AG04450 (cell line): Measurements from ENCODE around the gene CSTF1. TPM values are rescaled to one million over a fixed set of nuclear protein-coding genes. Genes with fewer than 3 reads are reported as not detected.

ENCODE experiments used
- CTCF ChIA-PET: fragments of 300-600, 350-600 bp; formaldehyde crosslinking; extraction: SDS; loops from one replicate; lab custom pipeline; 2022; ENCODE audit warnings: antibody characterized with exemption, inconsistent platforms; lab: Charles Lee
- POLR2A ChIA-PET: fragments of 350-600 bp; formaldehyde crosslinking; extraction: SDS; loops from one replicate; lab custom pipeline; 2021; ENCODE audit warnings: antibody characterized with exemption, inconsistent platforms; lab: Yijun Ruan, JAX
- DNase-seq: peaks from one replicate; pipeline ENCODE4 v3.0.0-alpha.2; 2011; ENCODE audit warnings: low read depth, low spot score
- H3K27ac ChIP-seq: one replicate; pipeline ENCODE4 v1.5.1; 2012; ENCODE audit warnings: low read depth, low read length, control low read depth
- H3K27me3 ChIP-seq: one replicate; pipeline ENCODE4 v1.6.0; 2012; ENCODE audit warnings: low read length; ENCODE audit not compliant: control insufficient read depth, insufficient read depth
- H3K4me3 ChIP-seq: 2 replicates; pipeline ENCODE4 v1.5.1; 2011; ENCODE audit warnings: mild to moderate bottlenecking, low read depth, low read length, control low read depth
- H3K9me3 ChIP-seq: 2 replicates; pipeline ENCODE4 v1.5.1; 2012; ENCODE audit warnings: low read length; ENCODE audit not compliant: control insufficient read depth, insufficient read depth
- polyA plus RNA-seq: library from polyadenylated mRNA; depleted of rRNA; stranded (reverse); fragments of >200 nt; gene quantifications from 2 replicates; pipeline ENCODE4 v1.2.3, GENCODE V29; 2011
- TF ChIP-seq, protein P1 (sequence below): IDR thresholded peaks from 2 replicates; pipeline ENCODE4 v1.5.1; 2011; ENCODE audit warnings: low read depth, low read length, control low read depth, inconsistent platforms

The CSTF1 gene
- polyA plus RNA-seq, 1 experiment = 74.4 TPM

DNA sequence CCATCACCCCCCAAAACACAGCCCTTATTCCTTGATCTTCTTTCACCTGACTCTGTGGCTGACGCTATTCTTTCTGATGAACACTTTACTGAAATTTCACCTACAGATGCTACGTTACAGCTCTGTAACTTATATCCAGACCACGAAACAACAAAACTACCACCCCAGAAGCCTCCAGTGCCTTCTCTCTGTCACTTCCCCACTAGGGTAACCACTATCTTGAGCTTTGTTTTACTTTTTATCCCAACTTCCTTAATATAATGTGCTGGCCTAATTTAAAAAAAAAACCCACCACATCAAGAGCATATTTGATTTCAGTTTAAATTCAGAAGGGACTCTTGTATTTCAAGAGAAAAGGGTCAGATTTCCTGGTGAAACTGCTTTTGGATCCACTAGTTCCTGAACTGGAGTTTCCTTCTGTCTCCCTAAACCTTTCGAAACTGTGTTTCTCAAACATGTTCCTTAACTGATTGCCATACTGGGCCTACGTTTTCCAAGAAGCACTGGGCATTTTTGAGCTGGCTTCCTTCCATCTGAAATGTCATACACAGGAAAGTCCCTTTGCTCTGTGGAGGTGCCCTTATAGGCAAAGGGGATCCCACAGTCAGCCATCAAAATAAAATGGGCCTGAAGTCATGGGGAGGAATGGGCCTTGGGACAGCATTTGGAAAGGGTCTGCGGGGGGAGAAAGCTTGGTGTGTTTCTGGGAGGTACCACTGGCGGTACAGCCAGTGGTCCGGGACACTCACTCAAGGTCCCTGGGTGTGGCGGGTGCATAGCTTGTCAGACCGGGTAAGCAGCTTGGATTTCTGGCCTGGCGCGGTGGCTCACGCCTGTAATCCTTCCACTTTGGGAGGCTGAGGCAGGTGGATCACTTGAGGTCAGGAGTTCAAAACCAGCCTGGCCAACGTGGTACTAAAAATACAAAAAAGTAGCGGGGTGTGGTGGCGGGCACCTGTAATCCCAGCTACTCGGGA lies 50.2 kb downstream of the CSTF1 start:
- TF ChIP-seq, protein P1, sequence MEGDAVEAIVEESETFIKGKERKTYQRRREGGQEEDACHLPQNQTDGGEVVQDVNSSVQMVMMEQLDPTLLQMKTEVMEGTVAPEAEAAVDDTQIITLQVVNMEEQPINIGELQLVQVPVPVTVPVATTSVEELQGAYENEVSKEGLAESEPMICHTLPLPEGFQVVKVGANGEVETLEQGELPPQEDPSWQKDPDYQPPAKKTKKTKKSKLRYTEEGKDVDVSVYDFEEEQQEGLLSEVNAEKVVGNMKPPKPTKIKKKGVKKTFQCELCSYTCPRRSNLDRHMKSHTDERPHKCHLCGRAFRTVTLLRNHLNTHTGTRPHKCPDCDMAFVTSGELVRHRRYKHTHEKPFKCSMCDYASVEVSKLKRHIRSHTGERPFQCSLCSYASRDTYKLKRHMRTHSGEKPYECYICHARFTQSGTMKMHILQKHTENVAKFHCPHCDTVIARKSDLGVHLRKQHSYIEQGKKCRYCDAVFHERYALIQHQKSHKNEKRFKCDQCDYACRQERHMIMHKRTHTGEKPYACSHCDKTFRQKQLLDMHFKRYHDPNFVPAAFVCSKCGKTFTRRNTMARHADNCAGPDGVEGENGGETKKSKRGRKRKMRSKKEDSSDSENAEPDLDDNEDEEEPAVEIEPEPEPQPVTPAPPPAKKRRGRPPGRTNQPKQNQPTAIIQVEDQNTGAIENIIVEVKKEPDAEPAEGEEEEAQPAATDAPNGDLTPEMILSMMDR = no peak
- CTCF ChIA-PET = interaction anchor here (0.6 to 1.0 kb wide), 3 partner anchors 14 to 45 kb away, joined by 3 to 7 read pairs (median 3); no protein-coding TSS in a partner anchor
- no peak for DNase-seq
- POLR2A ChIA-PET = interaction anchor here (1.0 to 1.8 kb wide), 3 partner anchors 8 to 14 kb away, joined by 3 to 4 read pairs (median 3); no protein-coding TSS in a partner anchor
- Histone ChIP-seq H3K9me3 (no peaks in the 10 kb centered on the region; the same call in 1 of the 2 replicates), H3K27me3 (no peaks in the 10 kb centered on the region), H3K27ac (peak overlapping the region; percentile 91), H3K4me3 (no peak overlapping the region)

DNA sequence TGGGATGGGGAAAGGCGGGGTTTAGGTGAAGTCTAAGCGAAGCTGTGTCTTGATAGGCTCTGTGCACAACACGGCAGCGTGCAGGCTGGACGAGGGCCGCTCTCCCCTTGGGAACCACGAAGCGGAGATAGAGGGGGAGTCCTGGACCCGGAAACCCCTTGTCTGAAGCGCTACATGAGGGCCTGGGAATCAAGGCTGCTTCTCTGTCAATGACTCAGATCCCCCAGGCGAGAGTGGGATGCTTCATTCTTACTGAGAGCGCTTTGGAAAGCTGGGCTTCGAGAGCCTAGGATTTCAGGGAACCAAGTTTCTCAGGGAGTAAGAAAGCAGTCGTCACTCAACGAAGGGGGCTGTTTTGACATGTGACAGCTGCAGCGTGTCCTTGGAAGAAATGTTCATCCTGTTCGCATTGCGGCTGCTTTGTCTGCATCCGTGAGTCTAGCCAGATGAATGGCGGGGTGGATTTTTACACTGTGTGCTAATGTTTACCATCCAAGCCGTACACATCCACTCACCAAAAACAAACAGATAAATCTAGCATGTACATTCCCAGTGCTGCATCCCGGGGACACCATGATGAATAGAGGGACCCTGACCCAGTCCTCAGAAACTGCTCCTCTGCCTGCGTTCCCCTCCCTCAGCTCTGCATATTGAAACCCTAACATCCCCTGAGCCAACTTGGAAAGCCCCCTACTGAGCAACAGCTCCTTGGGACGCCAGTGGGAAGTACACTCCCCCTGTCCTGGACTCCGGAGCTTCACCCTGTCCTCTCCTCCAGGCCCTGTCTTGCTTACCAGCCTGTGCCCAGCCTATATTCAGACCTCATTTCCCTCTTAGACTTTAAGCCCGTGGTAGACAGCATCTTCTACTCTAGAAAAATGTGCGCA lies 51.5 kb downstream of the CSTF1 start:
- TF ChIP-seq, protein P1 = no peak
- Histone ChIP-seq H3K4me3 (no peak overlapping the region), H3K27me3 (no peaks in the 10 kb centered on the region), H3K27ac (peak overlapping the region; percentile 91), H3K9me3 (no peaks in the 10 kb centered on the region; the same call in 1 of the 2 replicates)
- CTCF ChIA-PET = interaction anchor here (1.0 kb wide), 1 partner anchor 46 kb away, joined by 3 read pairs; no protein-coding TSS in a partner anchor
- POLR2A ChIA-PET = interaction anchor here (0.7 to 1.8 kb wide), 5 partner anchors 9 to 32 kb away, joined by 3 to 6 read pairs (median 4); partner anchors contain the start of gene CASS4
- peak; percentile 59 for DNase-seq

DNA sequence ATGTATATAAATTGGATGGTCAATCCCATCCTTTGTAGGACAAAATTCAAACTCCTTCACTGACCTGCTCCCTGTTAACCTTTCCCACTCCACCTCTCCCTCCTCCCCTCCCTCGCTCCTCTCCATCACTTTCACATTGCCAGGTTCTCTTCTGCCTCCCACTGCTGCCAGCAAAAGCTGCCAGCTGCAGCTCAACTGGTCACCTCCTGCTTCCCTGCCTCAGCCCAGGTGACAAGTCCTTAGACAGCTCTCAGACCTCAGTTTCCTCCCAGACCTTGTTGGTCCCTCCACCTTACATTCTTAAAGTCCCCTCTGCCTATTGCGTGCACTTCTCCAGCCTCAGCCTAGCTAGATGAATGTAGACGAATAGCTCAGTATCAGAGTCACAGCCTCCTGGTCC lies 52.7 kb downstream of the CSTF1 start:
- no peak overlapping the region for H3K4me3 ChIP-seq
- no peaks in the 10 kb centered on the region; the same call in 1 of the 2 replicates for H3K9me3 ChIP-seq
- H3K27ac ChIP-seq = no peak overlapping the region
- TF ChIP-seq, protein P1 = no peak
- CTCF ChIA-PET = no interaction called here
- DNase-seq = no peak
- POLR2A ChIA-PET = interaction anchor here (0.7 to 1.6 kb wide), 3 partner anchors 33 to 86 kb away, joined by 3 to 6 read pairs (median 6); partner anchors contain the start of genes CASS4 and FAM210B
- no peaks in the 10 kb centered on the region for H3K27me3 ChIP-seq

DNA sequence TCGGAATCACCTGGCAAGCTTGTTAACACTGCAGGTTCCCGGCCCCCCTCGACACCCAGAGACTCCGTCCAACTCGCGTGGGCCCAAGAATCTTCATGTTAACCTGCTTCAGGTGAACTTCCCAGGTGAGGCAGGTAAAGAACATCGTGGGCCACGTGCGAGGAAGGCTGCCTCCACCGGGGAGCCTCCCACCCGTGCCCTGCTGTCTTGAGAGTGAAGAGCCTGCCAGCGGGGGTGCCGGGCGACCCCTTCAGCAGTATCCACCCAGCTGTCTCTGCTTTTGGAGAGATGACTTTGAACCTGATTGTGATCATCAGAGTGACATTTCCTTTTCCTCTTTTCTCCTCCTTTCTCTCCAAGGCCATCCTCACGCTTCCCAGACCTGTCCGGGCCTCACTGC lies 53.1 kb downstream of the CSTF1 start:
- TF ChIP-seq, protein P1 = no peak
- CTCF ChIA-PET = no interaction called here
- POLR2A ChIA-PET = interaction anchor here (0.7 to 0.9 kb wide), 2 partner anchors 33 to 87 kb away, joined by 3 to 6 read pairs; partner anchors contain the start of genes CASS4 and FAM210B
- H3K27me3 ChIP-seq = no peaks in the 10 kb centered on the region
- H3K9me3 ChIP-seq = no peaks in the 10 kb centered on the region; the same call in 1 of the 2 replicates
- no peak overlapping the region for H3K27ac ChIP-seq
- no peak overlapping the region for H3K4me3 ChIP-seq
- no peak for DNase-seq
